Central memory CD8-positive, alpha-beta T cell (primary cell): ENCODE measurements around the gene SIRT3.
"Not testable (repeated sequence)": the region's sequence is repeated elsewhere in the genome, so short reads cannot be mapped to it uniquely, and the experiment has no call there.

Source experiments
- ATAC-seq: fragments of 150-1000 bp; cut with Tn5 transposase; replicated peaks from 2 replicates; pipeline ENCODE4 v1.10.0; 2022; ENCODE audit warnings: mild to moderate bottlenecking, moderate FRiP score, moderate number of reproducible peaks; ENCODE audit not compliant: poor library complexity, severe bottlenecking; ENCODE audit errors: extremely low read depth
- DNase-seq, 2 donors: peaks; one replicate each; pipeline ENCODE4 v3.0.0; 2021; ENCODE audit warnings: low spot score in 2 of 2
- H3K27ac Mint-ChIP-seq: one replicate; pipeline ENCODE4 v1.8.0; 2022; ENCODE audit warnings: low read depth, mild to moderate bottlenecking, moderate library complexity, mixed read lengths
- H3K27me3 Mint-ChIP-seq: one replicate; pipeline ENCODE4 v1.8.0; 2022; ENCODE audit warnings: mixed read lengths
- H3K36me3 Mint-ChIP-seq: one replicate; pipeline ENCODE4 v1.8.0; 2022; ENCODE audit warnings: mild to moderate bottlenecking, moderate library complexity, mixed read lengths; ENCODE audit not compliant: insufficient read depth
- H3K4me1 Mint-ChIP-seq: one replicate; pipeline ENCODE4 v1.8.0; 2022; ENCODE audit warnings: mixed read lengths
- H3K4me3 Mint-ChIP-seq: one replicate; pipeline ENCODE4 v1.8.0; 2022; ENCODE audit warnings: mild to moderate bottlenecking, moderate library complexity, mixed read lengths
- H3K9me3 Mint-ChIP-seq: one replicate; pipeline ENCODE4 v1.8.0; 2022; ENCODE audit warnings: mixed read lengths

The SIRT3 gene

DNA sequence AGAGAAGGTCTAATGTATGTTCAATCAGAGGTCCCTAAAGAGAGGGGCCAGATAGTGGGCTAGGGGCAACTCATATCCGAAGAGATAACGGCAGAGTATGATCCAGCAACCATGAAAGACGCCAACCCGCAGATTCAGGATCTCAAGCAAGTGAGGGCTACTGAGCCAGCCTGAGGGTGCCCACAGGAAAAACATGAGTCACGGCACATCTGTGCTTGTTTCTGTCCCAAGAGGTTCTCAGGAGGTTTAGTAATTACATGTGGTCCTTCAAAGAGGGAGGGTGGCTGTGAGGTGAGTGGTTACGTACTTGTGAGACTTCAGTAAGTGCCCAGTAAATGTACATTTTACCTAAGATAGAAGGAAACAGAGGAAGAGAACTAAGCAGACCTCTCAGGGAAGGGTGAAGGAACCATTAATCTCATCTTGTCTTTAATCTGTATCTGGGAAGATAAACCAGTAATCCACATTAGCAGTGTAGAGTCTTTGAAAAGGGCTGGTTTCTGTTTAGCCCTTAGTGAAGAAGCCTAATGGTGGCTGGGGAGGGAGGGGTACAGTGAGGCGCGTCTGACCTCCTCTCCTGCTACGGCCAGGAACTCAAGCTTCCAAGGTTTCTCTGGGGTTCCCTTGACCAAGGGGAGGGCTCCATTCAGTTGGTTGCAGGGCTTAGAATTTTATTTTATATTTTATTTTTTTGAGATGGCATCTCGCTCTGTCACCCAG, 10.2 kb downstream of the SIRT3 start:
- Mint-ChIP-seq H3K27ac (no peak overlapping the region), H3K4me1 (peaks cover 10% of the 10 kb centered on the region), H3K36me3 (peaks cover 14% of the 10 kb centered on the region), H3K27me3 (no peaks in the 10 kb centered on the region), H3K4me3 (no peak overlapping the region), H3K9me3 (no peaks in the 10 kb centered on the region)
- no peak for ATAC-seq
- DNase-seq = no peak

DNA sequence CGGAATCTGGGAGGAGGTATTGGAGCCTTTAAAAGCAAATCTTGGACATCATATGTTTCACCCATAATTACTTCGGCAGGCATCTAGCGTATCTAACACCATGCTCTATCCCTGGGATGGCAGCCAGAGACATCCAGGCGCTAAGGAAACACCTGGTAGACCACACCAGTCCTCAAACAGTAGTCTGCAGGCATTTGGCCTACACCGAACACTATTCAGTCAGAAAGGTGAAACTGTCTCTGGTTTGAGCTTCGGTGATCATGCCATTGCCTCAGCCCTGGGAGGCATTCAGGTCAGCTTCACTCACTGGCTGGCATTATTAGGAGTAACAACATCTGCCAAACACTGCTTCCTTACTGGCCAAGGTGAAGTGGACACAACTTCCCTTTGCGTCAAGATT, 11.7 kb downstream of the SIRT3 start:
- Mint-ChIP-seq H3K9me3 (no peaks in the 10 kb centered on the region), H3K4me3 (no peak overlapping the region), H3K27me3 (no peaks in the 10 kb centered on the region), H3K4me1 (peaks cover 10% of the 10 kb centered on the region), H3K27ac (no peak overlapping the region), H3K36me3 (peaks cover 8% of the 10 kb centered on the region)
- DNase-seq (no peak), ATAC-seq (no peak)

DNA sequence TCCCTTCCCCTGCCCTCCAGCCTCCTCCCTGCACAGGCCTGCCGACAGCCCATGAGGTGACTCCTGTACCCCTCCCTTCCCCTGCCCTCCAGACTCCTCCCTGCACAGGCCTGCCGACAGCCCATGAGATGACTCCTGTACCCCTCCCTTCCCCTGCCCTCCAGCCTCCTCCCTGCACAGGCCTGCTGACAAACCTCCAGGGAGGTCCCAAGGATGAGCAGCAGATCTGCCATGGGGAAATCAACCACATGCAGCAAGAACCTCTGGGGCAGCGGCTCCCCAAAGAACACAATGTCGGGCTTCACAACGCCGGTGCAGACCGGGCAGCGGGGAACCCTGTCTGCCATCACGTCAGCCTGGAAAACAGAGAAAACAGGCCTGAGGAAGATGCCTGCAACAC, 12.3 kb downstream of the SIRT3 start:
- DNase-seq = no peak
- H3K27ac Mint-ChIP-seq = no peak overlapping the region
- H3K4me3 Mint-ChIP-seq = no peak overlapping the region
- no peak for ATAC-seq
- H3K4me1 Mint-ChIP-seq = peaks cover 10% of the 10 kb centered on the region
- no peaks in the 10 kb centered on the region for H3K9me3 Mint-ChIP-seq
- peaks cover 8% of the 10 kb centered on the region for H3K36me3 Mint-ChIP-seq
- H3K27me3 Mint-ChIP-seq = no peaks in the 10 kb centered on the region

DNA sequence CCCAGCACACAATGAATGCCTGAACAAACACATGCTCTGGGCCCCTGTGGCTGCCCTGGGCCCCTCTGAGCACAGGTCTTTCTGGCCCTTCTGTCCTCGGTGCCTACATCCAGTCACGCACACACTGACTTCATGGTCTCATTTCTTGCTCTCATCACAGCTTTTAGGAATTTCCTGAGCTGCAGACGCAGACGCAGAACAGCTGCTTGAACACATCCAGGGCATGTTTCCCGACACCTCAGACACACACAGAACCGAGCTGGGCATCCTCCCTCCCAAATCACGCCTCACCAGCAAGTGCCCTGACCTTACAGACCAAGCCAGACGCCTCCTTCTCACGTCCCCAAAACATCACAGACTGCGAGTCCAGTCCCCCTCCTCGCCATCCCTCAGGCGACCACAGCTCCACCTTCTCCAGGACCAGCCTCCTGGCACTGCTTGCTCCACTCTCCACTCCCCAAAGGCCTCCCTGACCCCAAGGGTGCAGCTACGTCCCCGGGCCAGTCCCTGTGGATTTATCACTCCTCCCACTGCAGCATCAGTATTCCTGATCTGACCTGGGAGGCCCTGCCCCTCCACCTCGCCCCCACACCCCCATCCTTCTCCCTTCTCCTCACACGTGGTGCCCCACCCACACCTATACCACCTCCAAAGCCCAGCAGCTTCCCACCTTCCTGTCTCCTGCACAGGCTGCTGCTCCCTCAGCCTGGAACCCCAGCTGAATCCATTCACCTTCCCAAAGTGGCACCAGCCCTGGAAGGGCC, 12.9 kb downstream of the SIRT3 start:
- Mint-ChIP-seq H3K27ac (peak overlapping the region; percentile 10), H3K9me3 (no peaks in the 10 kb centered on the region), H3K27me3 (no peaks in the 10 kb centered on the region), H3K36me3 (peaks cover 8% of the 10 kb centered on the region), H3K4me1 (peaks cover 10% of the 10 kb centered on the region), H3K4me3 (no peak overlapping the region)
- ATAC-seq = no peak
- DNase-seq = no peak

DNA sequence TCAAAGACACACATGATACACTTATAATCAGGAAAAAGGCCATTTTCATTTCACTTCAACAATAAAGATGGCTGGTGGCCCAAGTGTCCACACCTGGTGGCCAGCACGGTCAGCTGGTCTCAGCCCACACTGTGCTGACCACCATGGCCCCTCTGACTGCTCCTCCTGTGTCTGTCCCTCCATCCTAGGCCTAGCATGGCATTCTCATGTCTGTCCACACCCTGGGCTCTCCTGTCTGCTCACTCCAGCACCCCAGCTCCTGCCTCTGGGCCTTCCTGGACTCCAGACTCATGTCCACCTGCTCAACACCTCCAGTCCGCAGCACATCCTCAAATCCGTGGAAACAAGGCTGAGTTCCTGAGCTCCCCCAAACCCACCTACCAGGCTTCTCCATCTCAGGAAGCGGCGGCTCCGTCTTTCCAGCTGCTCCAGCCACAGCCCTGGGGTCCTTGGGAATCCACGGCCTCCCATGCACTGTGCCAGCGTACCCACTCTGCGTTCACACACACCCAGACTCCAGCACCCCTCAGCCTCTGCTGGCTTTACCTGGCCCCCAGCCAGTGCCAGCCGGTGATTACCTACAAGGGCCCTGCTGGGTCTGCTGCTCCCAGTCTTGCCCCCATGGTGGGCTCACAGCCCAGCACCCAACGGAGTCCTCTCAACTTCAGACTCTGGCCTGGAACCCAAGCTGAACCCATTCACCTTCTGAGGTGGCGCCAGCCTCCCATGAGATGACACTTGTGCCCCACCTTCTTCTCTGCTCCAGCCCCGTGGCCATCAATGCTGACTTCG, 13.9 kb downstream of the SIRT3 start:
- Mint-ChIP-seq H3K4me1 (peaks cover 5% of the 10 kb centered on the region), H3K36me3 (peaks cover 11% of the 10 kb centered on the region), H3K27ac (peak overlapping the region; percentile 10), H3K9me3 (no peaks in the 10 kb centered on the region), H3K4me3 (no peak overlapping the region), H3K27me3 (no peaks in the 10 kb centered on the region)
- ATAC-seq (no peak), DNase-seq (no peak)

DNA sequence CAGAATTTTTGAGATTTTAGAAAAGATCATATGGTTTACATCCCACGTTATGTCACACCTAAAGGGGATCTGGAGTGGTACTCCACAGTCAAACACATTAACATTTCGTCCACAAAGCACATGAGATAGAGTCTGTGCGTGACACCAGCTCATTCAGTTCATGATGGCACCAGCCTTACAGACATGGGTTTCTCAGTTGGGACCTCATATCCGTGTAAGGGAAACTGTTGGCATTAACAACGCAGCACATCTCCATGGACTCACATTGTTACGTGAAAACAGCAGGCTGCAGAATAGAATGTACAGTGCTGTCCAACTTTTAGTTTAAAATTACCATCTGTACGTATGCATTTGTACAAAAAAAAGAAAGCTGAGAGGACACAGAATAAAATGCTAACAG, 14.6 kb downstream of the SIRT3 start:
- Mint-ChIP-seq H3K36me3 (peaks cover 14% of the 10 kb centered on the region), H3K9me3 (no peaks in the 10 kb centered on the region), H3K27ac (no peak overlapping the region), H3K27me3 (no peaks in the 10 kb centered on the region), H3K4me1 (peaks cover 5% of the 10 kb centered on the region), H3K4me3 (no peak overlapping the region)
- DNase-seq (no peak), ATAC-seq (no peak)

DNA sequence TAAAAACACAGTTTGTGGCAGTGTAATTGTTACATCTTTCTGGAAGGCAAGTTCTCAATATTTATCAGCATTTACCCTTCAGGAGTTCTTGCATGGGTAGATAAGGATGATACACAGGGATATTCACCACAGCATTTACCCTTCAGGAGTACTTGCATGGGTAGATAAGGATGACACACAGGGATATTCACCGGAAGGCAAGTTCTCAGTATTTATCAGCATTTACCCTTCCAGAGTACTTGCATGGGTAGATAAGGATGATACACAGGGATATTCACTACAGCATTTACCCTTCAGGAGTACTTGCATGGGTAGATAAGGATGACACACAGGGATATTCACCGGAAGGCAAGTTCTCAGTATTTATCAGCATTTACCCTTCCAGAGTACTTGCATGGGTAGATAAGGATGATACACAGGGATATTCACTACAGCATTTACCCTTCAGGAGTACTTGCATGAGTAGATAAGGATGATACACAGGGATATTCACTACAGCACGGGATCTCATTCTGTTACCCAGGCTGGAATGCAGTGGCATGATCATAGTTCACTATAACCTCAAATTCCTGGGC, 15.4 kb downstream of the SIRT3 start:
- not testable (repeated sequence) for H3K9me3 Mint-ChIP-seq, H3K27ac Mint-ChIP-seq, DNase-seq, ATAC-seq, H3K4me1 Mint-ChIP-seq, H3K4me3 Mint-ChIP-seq, H3K27me3 Mint-ChIP-seq
- peaks cover 19% of the 10 kb centered on the region for H3K36me3 Mint-ChIP-seq

DNA sequence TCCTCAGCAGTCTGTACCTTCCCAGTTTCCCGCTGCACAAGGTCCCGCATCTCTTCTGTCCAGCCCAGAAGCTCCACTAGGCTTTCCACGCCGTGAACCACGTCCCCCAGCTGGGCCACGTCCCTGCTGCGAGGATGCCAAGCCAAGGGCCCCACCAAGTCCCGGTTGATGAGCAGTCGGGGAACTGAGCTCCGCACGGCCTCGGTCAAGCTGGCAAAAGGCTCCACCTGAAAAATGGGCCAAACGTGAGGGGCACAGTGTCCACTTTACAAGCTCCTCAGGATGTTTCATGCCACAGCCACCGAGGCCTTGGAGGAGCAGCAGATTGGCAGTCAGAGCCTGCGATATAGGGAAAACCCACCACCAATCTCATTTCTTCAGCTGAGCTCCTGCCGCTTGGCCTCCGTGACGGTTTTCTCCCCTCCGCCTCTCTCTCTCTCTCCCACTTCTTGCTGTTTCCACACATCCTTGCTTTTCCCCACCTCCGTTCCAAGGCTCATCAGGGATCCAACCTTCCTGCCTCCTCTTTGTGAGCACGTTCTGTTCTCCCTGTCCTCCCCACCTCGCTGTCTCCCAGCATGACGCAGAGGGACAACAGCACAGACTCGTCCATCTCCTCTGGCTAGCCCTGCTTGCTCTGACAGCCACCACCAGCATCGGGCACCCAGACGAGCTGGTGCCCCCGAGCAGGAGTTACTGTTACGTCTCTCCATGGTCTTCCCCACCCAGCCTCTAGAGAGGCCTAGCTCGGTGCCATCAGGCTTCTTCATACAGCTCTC, 17.1 kb downstream of the SIRT3 start:
- DNase-seq (no peak), ATAC-seq (no peak)
- H3K27me3 Mint-ChIP-seq = no peaks in the 10 kb centered on the region
- H3K27ac Mint-ChIP-seq = no peak overlapping the region
- peaks cover 18% of the 10 kb centered on the region for H3K36me3 Mint-ChIP-seq
- no peak overlapping the region for H3K4me3 Mint-ChIP-seq
- H3K9me3 Mint-ChIP-seq = no peaks in the 10 kb centered on the region
- H3K4me1 Mint-ChIP-seq = no peaks in the 10 kb centered on the region

DNA sequence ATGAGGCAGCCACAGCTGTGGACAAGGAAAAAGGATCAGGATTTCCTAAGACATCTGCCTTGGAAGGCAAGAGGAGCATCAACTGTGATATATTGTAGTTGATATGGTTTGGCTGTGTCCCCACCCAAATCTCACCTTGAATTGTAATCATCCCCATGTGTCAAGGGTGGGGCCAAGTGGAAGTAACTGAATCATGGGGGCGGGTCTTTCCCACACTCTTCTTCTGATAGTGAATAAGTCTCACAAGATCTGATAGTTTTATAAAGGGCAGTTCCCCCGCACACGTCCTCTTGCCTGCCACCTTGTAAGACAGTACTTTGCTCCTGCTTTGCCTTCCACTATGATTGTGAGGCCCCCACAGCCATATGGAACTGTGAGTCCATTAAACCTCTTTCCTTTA, 18.4 kb downstream of the SIRT3 start:
- no peak overlapping the region for H3K27ac Mint-ChIP-seq
- ATAC-seq = no peak

DNA sequence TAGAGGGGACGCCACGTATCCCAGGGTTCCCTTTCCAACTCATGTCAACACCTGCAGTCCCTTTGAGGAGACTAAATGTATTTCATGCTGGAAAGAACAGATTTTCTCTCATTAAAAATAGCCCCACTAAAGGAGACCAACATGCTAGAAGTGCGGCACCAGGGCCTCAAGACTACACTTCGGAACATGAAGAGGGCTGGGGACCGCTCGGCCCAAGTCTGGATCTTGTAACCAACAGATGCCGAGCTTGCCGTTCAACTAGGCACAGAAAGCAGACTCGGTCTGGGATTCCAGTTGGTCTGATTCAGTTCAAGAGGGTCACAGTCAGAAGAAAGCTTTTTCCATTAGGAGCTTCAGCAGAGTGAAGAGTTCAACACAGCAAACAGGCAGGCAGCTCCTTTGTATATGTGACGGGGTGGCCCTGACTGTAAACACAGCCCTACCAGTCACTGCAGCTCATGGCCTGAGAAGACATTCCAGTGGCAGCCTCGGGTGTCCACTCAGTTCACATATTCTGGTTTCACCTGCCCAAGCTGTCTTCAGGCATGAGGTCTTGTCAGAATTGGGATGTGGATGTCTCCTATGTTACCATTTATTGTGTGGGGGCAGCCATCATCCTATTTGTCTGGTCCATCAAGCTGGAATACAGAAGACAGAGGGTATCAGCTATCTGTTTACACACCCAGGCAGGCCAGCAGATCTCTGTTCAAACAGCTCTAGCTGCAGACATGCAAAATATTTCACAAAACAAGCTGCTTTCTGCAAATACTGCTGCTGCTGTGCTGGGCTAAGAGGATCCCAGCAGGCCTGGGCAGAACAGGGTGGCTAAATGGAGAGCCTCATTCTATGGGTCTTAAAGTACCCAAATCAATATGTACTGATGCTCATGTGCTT, 19.8 kb downstream of the SIRT3 start:
- Mint-ChIP-seq H3K27ac (no peak overlapping the region), H3K27me3 (no peaks in the 10 kb centered on the region), H3K4me3 (no peak overlapping the region), H3K4me1 (no peaks in the 10 kb centered on the region), H3K9me3 (no peaks in the 10 kb centered on the region), H3K36me3 (peaks cover 33% of the 10 kb centered on the region)
- no peak for ATAC-seq
- DNase-seq = no peak

More for the DNA sequence above, 18.4 kb downstream of the SIRT3 start:
- Mint-ChIP-seq H3K27me3 (no peaks in the 10 kb centered on the region), H3K9me3 (no peaks in the 10 kb centered on the region), H3K4me3 (no peak overlapping the region), H3K4me1 (no peaks in the 10 kb centered on the region), H3K36me3 (peaks cover 26% of the 10 kb centered on the region)
- DNase-seq = no peak

DNA sequence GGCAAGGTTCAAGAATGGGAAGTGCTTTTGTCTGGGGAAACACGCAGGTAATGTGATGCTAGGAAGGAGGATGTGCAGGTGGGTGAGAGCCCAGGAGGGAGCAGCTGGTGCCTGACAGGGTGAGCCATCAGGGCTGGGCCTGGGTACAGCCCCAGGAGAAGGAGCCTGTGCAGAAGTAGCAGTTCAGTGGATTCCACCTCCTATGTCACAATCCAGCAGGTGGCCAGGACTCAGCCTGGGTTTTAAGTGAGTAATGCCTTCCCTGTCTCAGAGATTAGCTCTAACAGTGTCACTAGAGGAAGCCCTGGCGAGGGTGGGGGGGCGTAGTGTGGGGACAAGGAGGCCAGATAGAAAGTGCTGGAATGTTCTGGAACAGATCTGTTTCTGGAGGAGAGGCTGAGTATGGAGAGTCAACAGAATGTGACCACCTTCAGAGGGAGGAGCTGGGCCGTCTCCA, 20.5 kb downstream of the SIRT3 start:
- no peak for DNase-seq
- Mint-ChIP-seq H3K36me3 (peaks cover 35% of the 10 kb centered on the region), H3K9me3 (no peaks in the 10 kb centered on the region), H3K27ac (peak overlapping the region; percentile 55), H3K4me3 (no peak overlapping the region), H3K27me3 (no peaks in the 10 kb centered on the region), H3K4me1 (no peaks in the 10 kb centered on the region)
- no peak for ATAC-seq
